HUES48 (cell line): ENCODE results near the gene AVPR1B.
A peak's percentile ranks its signal among the peaks of the same experiment; 100 is the strongest.

Experiments
- H3K27ac ChIP-seq: one replicate; pipeline ENCODE4 v1.7.0; 2013; ENCODE audit warnings: low read depth, low read length, inconsistent platforms
- H3K27me3 ChIP-seq: 2 replicates; pipeline ENCODE4 v1.6.1; 2013; ENCODE audit warnings: mild to moderate bottlenecking, low read length; ENCODE audit not compliant: control insufficient read depth, insufficient read depth
- H3K36me3 ChIP-seq: 2 replicates; pipeline ENCODE4 v1.6.1; 2013; ENCODE audit warnings: low read length; ENCODE audit not compliant: control insufficient read depth, insufficient read depth
- H3K4me1 ChIP-seq: 2 replicates; pipeline ENCODE4 v1.6.1; 2013; ENCODE audit warnings: mild to moderate bottlenecking, low read length; ENCODE audit not compliant: control insufficient read depth, insufficient read depth
- H3K4me3 ChIP-seq: 2 replicates; pipeline ENCODE4 v1.5.1; 2013; ENCODE audit warnings: mild to moderate bottlenecking, low read depth, low read length
- H3K9ac ChIP-seq: 2 replicates; pipeline ENCODE4 v1.6.1; 2013; ENCODE audit warnings: mild to moderate bottlenecking, low read depth, low read length, moderate library complexity
- H3K9me3 ChIP-seq: 2 replicates; pipeline ENCODE4 v1.6.1; 2013; ENCODE audit warnings: low read length; ENCODE audit not compliant: control insufficient read depth, insufficient read depth

Gene AVPR1B

GRCh38 chr1:206127336-206127735 is 10.1 kb upstream of the AVPR1B start:
- no peak overlapping the region for H3K27ac ChIP-seq
- no peaks in the 10 kb centered on the region for H3K27me3 ChIP-seq
- H3K9ac ChIP-seq, result no peak overlapping the region
- no peaks in the 10 kb centered on the region for H3K9me3 ChIP-seq
- H3K4me3 ChIP-seq, result no peak overlapping the region
- H3K4me1 ChIP-seq, result no peaks in the 10 kb centered on the region
- no peaks in the 10 kb centered on the region for H3K36me3 ChIP-seq

GRCh38 chr1:206125346-206125745 is 8.2 kb upstream of the AVPR1B start:
- Histone ChIP-seq H3K4me1 (no peaks in the 10 kb centered on the region), H3K27ac (no peak overlapping the region), H3K9ac (no peak overlapping the region), H3K27me3 (no peaks in the 10 kb centered on the region), H3K36me3 (no peaks in the 10 kb centered on the region), H3K9me3 (peaks cover 5% of the 10 kb centered on the region), H3K4me3 (no peak overlapping the region)

GRCh38 chr1:206122686-206123085 is 5.5 kb upstream of the AVPR1B start:
- H3K27ac ChIP-seq, result no peak overlapping the region
- H3K9me3 ChIP-seq, result peaks cover 7% of the 10 kb centered on the region
- H3K4me1 ChIP-seq, result no peaks in the 10 kb centered on the region
- H3K27me3 ChIP-seq, result peaks cover 7% of the 10 kb centered on the region; the same call in 1 of the 2 replicates
- no peaks in the 10 kb centered on the region for H3K36me3 ChIP-seq
- H3K9ac ChIP-seq, result no peak overlapping the region
- H3K4me3 ChIP-seq, result no peak overlapping the region

GRCh38 chr1:206121269-206121668 is 4.1 kb upstream of the AVPR1B start:
- Histone ChIP-seq H3K27ac (no peak overlapping the region), H3K36me3 (no peaks in the 10 kb centered on the region), H3K4me3 (no peak overlapping the region), H3K4me1 (no peaks in the 10 kb centered on the region), H3K27me3 (peaks cover 20% of the 10 kb centered on the region), H3K9me3 (peaks cover 7% of the 10 kb centered on the region), H3K9ac (no peak overlapping the region)

- no peaks in the 10 kb centered on the region for H3K4me1 ChIP-seq
- H3K9me3 ChIP-seq, result peaks cover 7% of the 10 kb centered on the region
- no peak overlapping the region for H3K9ac ChIP-seq
- no peaks in the 10 kb centered on the region for H3K36me3 ChIP-seq
- no peak overlapping the region for H3K4me3 ChIP-seq
- H3K27ac ChIP-seq, result no peak overlapping the region
- peaks cover 22% of the 10 kb centered on the region for H3K27me3 ChIP-seq
These were observed 3.2 kb upstream of the AVPR1B start for GRCh38 chr1:206120406-206120805.

GRCh38 chr1:206116873-206117150 is 376 bp downstream of the AVPR1B start:
- Histone ChIP-seq H3K27me3 (peaks cover 24% of the 10 kb centered on the region), H3K4me1 (no peaks in the 10 kb centered on the region), H3K9ac (no peak overlapping the region), H3K9me3 (peaks cover 7% of the 10 kb centered on the region), H3K36me3 (no peaks in the 10 kb centered on the region), H3K27ac (no peak overlapping the region), H3K4me3 (peak overlapping the region; percentile 64)

- Histone ChIP-seq H3K27me3 (peaks cover 24% of the 10 kb centered on the region), H3K36me3 (no peaks in the 10 kb centered on the region), H3K4me3 (peak overlapping the region; percentile 64), H3K9ac (no peak overlapping the region), H3K4me1 (no peaks in the 10 kb centered on the region), H3K9me3 (peaks cover 6% of the 10 kb centered on the region), H3K27ac (no peak overlapping the region)
These were observed 856 bp downstream of the AVPR1B start for GRCh38 chr1:206116191-206116872.

- Histone ChIP-seq H3K9ac (no peak overlapping the region), H3K4me3 (no peak overlapping the region), H3K27me3 (peaks cover 24% of the 10 kb centered on the region), H3K36me3 (no peaks in the 10 kb centered on the region), H3K9me3 (peaks cover 3% of the 10 kb centered on the region; the same call in 1 of the 2 replicates), H3K4me1 (no peaks in the 10 kb centered on the region), H3K27ac (no peak overlapping the region)
These were observed 1.4 kb downstream of the AVPR1B start for GRCh38 chr1:206115791-206116190.

GRCh38 chr1:206114692-206115640 is 2.2 kb downstream of the AVPR1B start:
- Histone ChIP-seq H3K27me3 (peaks cover 24% of the 10 kb centered on the region), H3K9me3 (no peaks in the 10 kb centered on the region), H3K36me3 (no peaks in the 10 kb centered on the region), H3K27ac (no peak overlapping the region), H3K4me3 (no peak overlapping the region), H3K9ac (no peak overlapping the region), H3K4me1 (no peaks in the 10 kb centered on the region)

GRCh38 chr1:206112600-206113301 is 4.4 kb downstream of the AVPR1B start:
- no peak overlapping the region for H3K4me3 ChIP-seq
- peaks cover 18% of the 10 kb centered on the region for H3K27me3 ChIP-seq
- H3K9me3 ChIP-seq, result no peaks in the 10 kb centered on the region
- no peak overlapping the region for H3K9ac ChIP-seq
- H3K4me1 ChIP-seq, result no peaks in the 10 kb centered on the region
- no peak overlapping the region for H3K27ac ChIP-seq
- H3K36me3 ChIP-seq, result no peaks in the 10 kb centered on the region
